T-helper 9 cell (primary cell): ENCODE measurements around the gene DIP2B.
"Not testable (repeated sequence)": the region's sequence is repeated elsewhere in the genome, so short reads cannot be mapped to it uniquely, and the experiment has no call there.

Source experiments
- DNase-seq: peaks from one replicate; pipeline ENCODE4 v3.0.0-alpha.2; 2020

The DIP2B gene

GRCh38 chr12:50550530-50551223, 45.9 kb downstream of the DIP2B start:
- no peak for DNase-seq

- no peak for DNase-seq
Measured at GRCh38 chr12:50551866-50552265, 47.1 kb downstream of the DIP2B start.

- no peak for DNase-seq
Measured at GRCh38 chr12:50554651-50555050, 49.9 kb downstream of the DIP2B start.

- DNase-seq, result no peak
Measured at GRCh38 chr12:50555471-50555885, 50.7 kb downstream of the DIP2B start.

GRCh38 chr12:50556273-50556672, 51.5 kb downstream of the DIP2B start:
- no peak for DNase-seq

GRCh38 chr12:50556796-50557195, 52.0 kb downstream of the DIP2B start:
- DNase-seq, result not testable (repeated sequence)

GRCh38 chr12:50557421-50557820, 52.6 kb downstream of the DIP2B start:
- DNase-seq, result no peak

GRCh38 chr12:50558970-50559369, 54.2 kb downstream of the DIP2B start:
- DNase-seq, result no peak

- no peak for DNase-seq
Measured at GRCh38 chr12:50562520-50563433, 58.0 kb downstream of the DIP2B start.

- no peak for DNase-seq
Measured at GRCh38 chr12:50563434-50563787, 58.6 kb downstream of the DIP2B start.

GRCh38 chr12:50564237-50564947, 59.6 kb downstream of the DIP2B start:
- DNase-seq, result no peak

- DNase-seq, result no peak
Measured at GRCh38 chr12:50564948-50565297, 60.1 kb downstream of the DIP2B start.

- DNase-seq, result no peak
Measured at GRCh38 chr12:50566066-50566465, 61.3 kb downstream of the DIP2B start.

GRCh38 chr12:50567926-50568325, 63.1 kb downstream of the DIP2B start:
- DNase-seq, result no peak

- no peak for DNase-seq
Measured at GRCh38 chr12:50568338-50569091, 63.7 kb downstream of the DIP2B start.

- no peak for DNase-seq
Measured at GRCh38 chr12:50569321-50569720, 64.5 kb downstream of the DIP2B start.

GRCh38 chr12:50569876-50570275, 65.1 kb downstream of the DIP2B start:
- no peak for DNase-seq

GRCh38 chr12:50571786-50572185, 67.0 kb downstream of the DIP2B start:
- DNase-seq, result no peak

GRCh38 chr12:50572287-50572686, 67.5 kb downstream of the DIP2B start:
- no peak for DNase-seq

- no peak for DNase-seq
Measured at GRCh38 chr12:50572760-50573159, 68.0 kb downstream of the DIP2B start.

GRCh38 chr12:50573271-50573670, 68.5 kb downstream of the DIP2B start:
- no peak for DNase-seq

- no peak for DNase-seq
Measured at GRCh38 chr12:50574601-50575348, 70.0 kb downstream of the DIP2B start.
